HL-60 (cell line): ENCODE results near the gene SLC44A3.

ENCODE experiments used
- POLR2AphosphoS5 ChIP-seq: IDR thresholded peaks from 2 replicates; pipeline ENCODE4 v1.6.1; 2012; ENCODE audit warnings: low read depth
- TF ChIP-seq, protein P1 (sequence below): IDR thresholded peaks from one replicate; pipeline ENCODE4 v1.5.1; 2011; ENCODE audit warnings: low read length, control low read depth, inconsistent platforms; ENCODE audit not compliant: insufficient read depth
- TF ChIP-seq, protein P2 (sequence below): IDR thresholded peaks from 2 replicates; pipeline ENCODE4 v1.6.1; 2012; ENCODE audit warnings: low read depth; ENCODE audit not compliant: insufficient replicate concordance

DNA sequence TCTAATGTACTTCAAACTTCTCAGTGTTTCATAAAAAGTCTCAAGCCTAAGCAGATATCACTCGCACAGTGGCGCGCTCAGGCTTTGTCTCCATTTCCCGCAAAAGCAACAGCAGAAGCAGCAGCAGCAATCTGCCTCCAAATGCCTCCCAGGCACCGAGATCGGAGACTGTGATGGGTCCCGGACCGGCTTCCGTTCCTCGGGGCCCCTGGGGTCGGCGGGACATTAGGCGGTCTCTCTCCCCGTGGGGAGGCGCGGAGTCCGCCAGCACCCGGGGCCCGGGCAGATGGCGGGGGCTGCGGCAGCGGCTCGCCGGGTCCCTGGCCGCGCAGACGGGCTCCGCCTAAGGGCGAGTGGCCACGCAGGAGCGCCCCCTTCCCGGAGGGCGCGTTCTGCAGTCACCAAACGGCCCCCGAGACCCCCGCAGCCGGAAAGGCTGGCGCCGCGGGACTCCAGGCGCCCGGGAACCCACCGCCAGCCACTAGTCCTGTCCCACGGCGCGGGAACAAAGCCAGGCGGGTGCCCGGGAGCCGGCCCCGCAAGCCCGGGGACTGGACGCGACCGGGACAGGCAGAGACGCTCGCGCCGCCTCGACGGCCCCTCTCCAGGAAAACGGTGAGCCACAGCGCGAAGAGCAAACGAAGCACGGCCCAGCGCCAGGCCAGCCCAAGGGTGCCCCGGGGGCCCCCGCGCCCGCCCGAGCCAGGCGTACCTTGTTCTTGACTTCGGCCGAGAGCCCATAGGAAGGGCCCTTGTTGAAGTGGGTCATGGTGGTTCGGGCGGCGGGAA is 106.2 kb downstream of the SLC44A3 start:
- TF ChIP-seq, protein P1, sequence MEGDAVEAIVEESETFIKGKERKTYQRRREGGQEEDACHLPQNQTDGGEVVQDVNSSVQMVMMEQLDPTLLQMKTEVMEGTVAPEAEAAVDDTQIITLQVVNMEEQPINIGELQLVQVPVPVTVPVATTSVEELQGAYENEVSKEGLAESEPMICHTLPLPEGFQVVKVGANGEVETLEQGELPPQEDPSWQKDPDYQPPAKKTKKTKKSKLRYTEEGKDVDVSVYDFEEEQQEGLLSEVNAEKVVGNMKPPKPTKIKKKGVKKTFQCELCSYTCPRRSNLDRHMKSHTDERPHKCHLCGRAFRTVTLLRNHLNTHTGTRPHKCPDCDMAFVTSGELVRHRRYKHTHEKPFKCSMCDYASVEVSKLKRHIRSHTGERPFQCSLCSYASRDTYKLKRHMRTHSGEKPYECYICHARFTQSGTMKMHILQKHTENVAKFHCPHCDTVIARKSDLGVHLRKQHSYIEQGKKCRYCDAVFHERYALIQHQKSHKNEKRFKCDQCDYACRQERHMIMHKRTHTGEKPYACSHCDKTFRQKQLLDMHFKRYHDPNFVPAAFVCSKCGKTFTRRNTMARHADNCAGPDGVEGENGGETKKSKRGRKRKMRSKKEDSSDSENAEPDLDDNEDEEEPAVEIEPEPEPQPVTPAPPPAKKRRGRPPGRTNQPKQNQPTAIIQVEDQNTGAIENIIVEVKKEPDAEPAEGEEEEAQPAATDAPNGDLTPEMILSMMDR: no peak
- no peak for TF ChIP-seq POLR2AphosphoS5
- TF ChIP-seq, protein P2, sequence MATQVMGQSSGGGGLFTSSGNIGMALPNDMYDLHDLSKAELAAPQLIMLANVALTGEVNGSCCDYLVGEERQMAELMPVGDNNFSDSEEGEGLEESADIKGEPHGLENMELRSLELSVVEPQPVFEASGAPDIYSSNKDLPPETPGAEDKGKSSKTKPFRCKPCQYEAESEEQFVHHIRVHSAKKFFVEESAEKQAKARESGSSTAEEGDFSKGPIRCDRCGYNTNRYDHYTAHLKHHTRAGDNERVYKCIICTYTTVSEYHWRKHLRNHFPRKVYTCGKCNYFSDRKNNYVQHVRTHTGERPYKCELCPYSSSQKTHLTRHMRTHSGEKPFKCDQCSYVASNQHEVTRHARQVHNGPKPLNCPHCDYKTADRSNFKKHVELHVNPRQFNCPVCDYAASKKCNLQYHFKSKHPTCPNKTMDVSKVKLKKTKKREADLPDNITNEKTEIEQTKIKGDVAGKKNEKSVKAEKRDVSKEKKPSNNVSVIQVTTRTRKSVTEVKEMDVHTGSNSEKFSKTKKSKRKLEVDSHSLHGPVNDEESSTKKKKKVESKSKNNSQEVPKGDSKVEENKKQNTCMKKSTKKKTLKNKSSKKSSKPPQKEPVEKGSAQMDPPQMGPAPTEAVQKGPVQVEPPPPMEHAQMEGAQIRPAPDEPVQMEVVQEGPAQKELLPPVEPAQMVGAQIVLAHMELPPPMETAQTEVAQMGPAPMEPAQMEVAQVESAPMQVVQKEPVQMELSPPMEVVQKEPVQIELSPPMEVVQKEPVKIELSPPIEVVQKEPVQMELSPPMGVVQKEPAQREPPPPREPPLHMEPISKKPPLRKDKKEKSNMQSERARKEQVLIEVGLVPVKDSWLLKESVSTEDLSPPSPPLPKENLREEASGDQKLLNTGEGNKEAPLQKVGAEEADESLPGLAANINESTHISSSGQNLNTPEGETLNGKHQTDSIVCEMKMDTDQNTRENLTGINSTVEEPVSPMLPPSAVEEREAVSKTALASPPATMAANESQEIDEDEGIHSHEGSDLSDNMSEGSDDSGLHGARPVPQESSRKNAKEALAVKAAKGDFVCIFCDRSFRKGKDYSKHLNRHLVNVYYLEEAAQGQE: no peak
